Neural progenitor cell (in vitro differentiated cells): ENCODE data around the gene C1QTNF1. TPM values are rescaled to one million over a fixed set of nuclear protein-coding genes. Genes with fewer than 3 reads are reported as not detected.

Experiments
- DNase-seq: peaks from one replicate; pipeline ENCODE4 v3.0.0-alpha.2; 2016; ENCODE audit warnings: low spot score
- H2AFZ ChIP-seq: fragments of 200-600 bp; sonication (generic); replicated peaks from 2 replicates; pipeline ENCODE4 v1.6.1; 2016; ENCODE audit warnings: antibody characterized with exemption
- H3F3A ChIP-seq: fragments of 200-600 bp; sonication (generic); 2 replicates; pipeline ENCODE4 v1.6.1; 2016; ENCODE audit warnings: antibody characterized with exemption, low read depth
- H3K27ac ChIP-seq: fragments of 200-600 bp; sonication (generic); 2 replicates; pipeline ENCODE4 v1.5.1; 2016; ENCODE audit warnings: mild to moderate bottlenecking
- H3K27me3 ChIP-seq: fragments of 200-600 bp; sonication (generic); 2 replicates; pipeline ENCODE4 v1.6.1; 2016; ENCODE audit warnings: mild to moderate bottlenecking, moderate library complexity
- H3K36me3 ChIP-seq: fragments of 200-600 bp; sonication (generic); 2 replicates; pipeline ENCODE4 v1.5.1; 2016
- H3K4me1 ChIP-seq: fragments of 200-600 bp; sonication (generic); 2 replicates; pipeline ENCODE4 v1.6.1; 2016; ENCODE audit warnings: mixed run types
- H3K4me2 ChIP-seq: fragments of 200-600 bp; sonication (generic); 2 replicates; pipeline ENCODE4 v1.6.1; 2016
- H3K4me3 ChIP-seq: fragments of 200-600 bp; sonication (generic); 2 replicates; pipeline ENCODE4 v1.5.1; 2016
- H3K79me2 ChIP-seq: fragments of 200-600 bp; sonication (generic); 2 replicates; pipeline ENCODE4 v1.6.1; 2016; ENCODE audit warnings: low read depth
- H3K9ac ChIP-seq: fragments of 200-600 bp; sonication (generic); 2 replicates; pipeline ENCODE4 v1.6.1; 2016
- H3K9me3 ChIP-seq: fragments of 200-600 bp; sonication (generic); 2 replicates; pipeline ENCODE4 v1.5.1; 2016; ENCODE audit warnings: low read depth
- H4K20me1 ChIP-seq: fragments of 200-600 bp; sonication (generic); 2 replicates; pipeline ENCODE4 v1.6.1; 2016; ENCODE audit warnings: low read depth
- H3K27ac Mint-ChIP-seq: 3 replicates; pipeline ENCODE4 v1.8.0; 2021; ENCODE audit warnings: mixed read lengths
- H3K27me3 Mint-ChIP-seq: 2 replicates; pipeline ENCODE4 v1.8.0; 2022; ENCODE audit warnings: low read depth, mild to moderate bottlenecking, inconsistent platforms, moderate library complexity, mixed read lengths; ENCODE audit not compliant: insufficient read depth
- H3K36me3 Mint-ChIP-seq: 3 replicates; pipeline ENCODE4 v1.8.0; 2021; ENCODE audit warnings: mixed read lengths
- H3K4me1 Mint-ChIP-seq: 3 replicates; pipeline ENCODE4 v1.8.0; 2021; ENCODE audit warnings: mixed read lengths
- H3K4me3 Mint-ChIP-seq: 3 replicates; pipeline ENCODE4 v1.8.0; 2021; ENCODE audit warnings: mild to moderate bottlenecking, moderate library complexity, mixed read lengths
- H3K9me3 Mint-ChIP-seq: 3 replicates; pipeline ENCODE4 v1.8.0; 2020; ENCODE audit warnings: mixed read lengths
- CTCF ChIP-seq: fragments of 200-600 bp; sonication (generic); IDR thresholded peaks from 2 replicates; pipeline ENCODE4 v1.5.1; 2017; ENCODE audit warnings: antibody characterized with exemption, mild to moderate bottlenecking
- EZH2 ChIP-seq: fragments of 200-600 bp; sonication (generic); IDR thresholded peaks from 2 replicates; pipeline ENCODE4 v1.6.1; 2017; ENCODE audit warnings: antibody characterized with exemption, mild to moderate bottlenecking, moderate library complexity
- EZH2phosphoT487 ChIP-seq: fragments of 200-600 bp; sonication (generic); IDR thresholded peaks from 2 replicates; pipeline ENCODE4 v1.6.1; 2017; ENCODE audit warnings: antibody characterized with exemption
- total RNA-seq: library from RNA; depleted of rRNA; stranded (reverse); fragments of >200 nt; gene quantifications from 2 replicates; pipeline ENCODE4 v1.2.3, GENCODE V29; 2015; ENCODE audit warnings: low replicate concordance

C1QTNF1 gene
- total RNA-seq, 1 donor from 2014 or later = 1.4 TPM

GRCh38 chr17:79096477-79096876 is 72.5 kb downstream of the C1QTNF1 start:
- Histone ChIP-seq H3K36me3 (no peaks in the 10 kb centered on the region), H3K9me3 (no peaks in the 10 kb centered on the region), H3K27me3 (peaks cover 18% of the 10 kb centered on the region), H3K4me3 (no peak overlapping the region), H3K9ac (no peak overlapping the region), H3K4me2 (peak overlapping the region; percentile 70), H2AFZ (no peak overlapping the region), H3K4me1 (peaks cover 8% of the 10 kb centered on the region), H3K27ac (no peak overlapping the region), H3K79me2 (no peaks in the 10 kb centered on the region), H3F3A (no peaks in the 10 kb centered on the region), H4K20me1 (no peaks in the 10 kb centered on the region)
- peaks cover 12% of the 10 kb centered on the region for H3K4me1 Mint-ChIP-seq
- no peak for DNase-seq
- H3K4me3 Mint-ChIP-seq = no peak overlapping the region
- TF ChIP-seq EZH2phosphoT487 = no peak
- no peak for TF ChIP-seq EZH2
- TF ChIP-seq CTCF = no peak
- H3K27ac Mint-ChIP-seq = no peak overlapping the region
- no peaks in the 10 kb centered on the region for H3K9me3 Mint-ChIP-seq
- H3K27me3 Mint-ChIP-seq = peaks cover 13% of the 10 kb centered on the region
- no peaks in the 10 kb centered on the region for H3K36me3 Mint-ChIP-seq

GRCh38 chr17:79097226-79098055 is 73.5 kb downstream of the C1QTNF1 start:
- H3K4me1 Mint-ChIP-seq = peaks cover 7% of the 10 kb centered on the region
- Histone ChIP-seq H3K79me2 (no peaks in the 10 kb centered on the region), H3K4me2 (peak overlapping the region; percentile 70), H3K36me3 (no peaks in the 10 kb centered on the region), H3K27me3 (peaks cover 18% of the 10 kb centered on the region), H4K20me1 (no peaks in the 10 kb centered on the region), H3K27ac (no peak overlapping the region), H3K9ac (no peak overlapping the region), H3K4me3 (peak overlapping the region; percentile 40), H3K9me3 (no peaks in the 10 kb centered on the region), H3K4me1 (peaks cover 8% of the 10 kb centered on the region), H2AFZ (no peak overlapping the region), H3F3A (no peaks in the 10 kb centered on the region)
- no peak overlapping the region for H3K4me3 Mint-ChIP-seq
- peak; percentile 43 for DNase-seq
- H3K36me3 Mint-ChIP-seq = no peaks in the 10 kb centered on the region
- H3K27me3 Mint-ChIP-seq = peaks cover 13% of the 10 kb centered on the region
- TF ChIP-seq EZH2 (no peak), CTCF (no peak), EZH2phosphoT487 (no peak)
- H3K9me3 Mint-ChIP-seq = no peaks in the 10 kb centered on the region
- H3K27ac Mint-ChIP-seq = no peak overlapping the region

GRCh38 chr17:79098282-79098867 is 74.4 kb downstream of the C1QTNF1 start:
- Histone ChIP-seq H3K9me3 (no peaks in the 10 kb centered on the region), H3K27me3 (peaks cover 18% of the 10 kb centered on the region), H3K79me2 (no peaks in the 10 kb centered on the region), H3K27ac (no peak overlapping the region), H2AFZ (no peak overlapping the region), H3K4me2 (no peak overlapping the region), H3K4me3 (no peak overlapping the region), H3K36me3 (no peaks in the 10 kb centered on the region), H3K4me1 (peaks cover 8% of the 10 kb centered on the region), H3K9ac (no peak overlapping the region), H3F3A (no peaks in the 10 kb centered on the region), H4K20me1 (no peaks in the 10 kb centered on the region)
- peaks cover 4% of the 10 kb centered on the region for H3K4me1 Mint-ChIP-seq
- no peak overlapping the region for H3K27ac Mint-ChIP-seq
- DNase-seq = no peak
- no peaks in the 10 kb centered on the region for H3K36me3 Mint-ChIP-seq
- H3K9me3 Mint-ChIP-seq = no peaks in the 10 kb centered on the region
- TF ChIP-seq CTCF = no peak
- TF ChIP-seq EZH2phosphoT487 = no peak
- TF ChIP-seq EZH2 = no peak
- peaks cover 13% of the 10 kb centered on the region for H3K27me3 Mint-ChIP-seq
- H3K4me3 Mint-ChIP-seq = no peak overlapping the region

Other genes starting within 250 kb of the C1QTNF1 start
- 14.8 and 16.0 TPM in 2 replicates for gene CYTH1, start 241.9 kb upstream of the C1QTNF1 start, total RNA-seq
- 16.6 and 20.4 TPM in 2 replicates for gene USP36, start 183.4 kb upstream of the C1QTNF1 start, total RNA-seq
- gene CEP295NL, start 121.0 kb upstream of the C1QTNF1 start, total RNA-seq = 0.28 and 0.39 TPM in 2 replicates
- gene TIMP2, start 98.8 kb upstream of the C1QTNF1 start, total RNA-seq = 19.8 and 22.3 TPM in 2 replicates
- 17.5 and 64.3 TPM in 2 replicates for gene LGALS3BP, start 44.2 kb upstream of the C1QTNF1 start, total RNA-seq
- 24.3 and 61.3 TPM in 2 replicates for gene CANT1, start 14.4 kb upstream of the C1QTNF1 start, total RNA-seq
- gene ENGASE, start 50.7 kb downstream of the C1QTNF1 start, total RNA-seq = 11.7 and 29.4 TPM in 2 replicates